ENCODE data around the gene SLC25A48. TPM values are rescaled to one million over a fixed set of nuclear protein-coding genes. Genes with fewer than 3 reads are reported as not detected.
"Not testable (repeated sequence)": the region's sequence is repeated elsewhere in the genome, so short reads cannot be mapped to it uniquely, and the experiment has no call there.

Gene SLC25A48
- total RNA-seq, 1 experiment from 2014 or later: not detected

GRCh38 chr5:135832941-135833920 is 1.2 kb upstream of the SLC25A48 start:
- Histone ChIP-seq H3K9ac (ENCODE audit: low read length) (no peak overlapping the region), H3K27ac (ENCODE audit: low read length) (no peak overlapping the region), H3K36me3 (ENCODE audit: insufficient read depth, low read length) (no peaks in the 10 kb centered on the region), H3K9me2 (replicated peaks; ENCODE audit: insufficient read depth, low read length) (no peaks in the 10 kb centered on the region), H3K4me2 (ENCODE audit: low read depth, low read length, poor library complexity, severe bottlenecking) (no peak overlapping the region), H3K27me3 (ENCODE audit: low read length) (no peaks in the 10 kb centered on the region), H3K4me1 (ENCODE audit: low read length) (no peaks in the 10 kb centered on the region), H3K9me3 (ENCODE audit: low read length) (no peaks in the 10 kb centered on the region), H2AFZ (ENCODE audit: low read length) (no peak overlapping the region), H4K20me1 (ENCODE audit: insufficient read depth, low read depth, low read length) (no peaks in the 10 kb centered on the region), H3K79me2 (ENCODE audit: low read length) (no peaks in the 10 kb centered on the region), H3K4me3 (ENCODE audit: low read length) (no peak overlapping the region)
- DNase-seq: no peak

GRCh38 chr5:135833961-135834638 is 363 bp upstream of the SLC25A48 start:
- H3K9me3 ChIP-seq (ENCODE audit: low read length): no peaks in the 10 kb centered on the region
- H3K4me3 ChIP-seq (ENCODE audit: low read length): no peak overlapping the region
- no peaks in the 10 kb centered on the region for H4K20me1 ChIP-seq (ENCODE audit: insufficient read depth, low read depth, low read length)
- H3K79me2 ChIP-seq (ENCODE audit: low read length): no peaks in the 10 kb centered on the region
- no peaks in the 10 kb centered on the region for H3K9me2 ChIP-seq (replicated peaks; ENCODE audit: insufficient read depth, low read length)
- DNase-seq: no peak
- no peak overlapping the region for H3K4me2 ChIP-seq (ENCODE audit: low read depth, low read length, poor library complexity, severe bottlenecking)
- no peak overlapping the region for H3K9ac ChIP-seq (ENCODE audit: low read length)
- no peak overlapping the region for H3K27ac ChIP-seq (ENCODE audit: low read length)
- no peak overlapping the region for H2AFZ ChIP-seq (ENCODE audit: low read length)
- H3K4me1 ChIP-seq (ENCODE audit: low read length): no peaks in the 10 kb centered on the region
- H3K27me3 ChIP-seq (ENCODE audit: low read length): no peaks in the 10 kb centered on the region
- no peaks in the 10 kb centered on the region for H3K36me3 ChIP-seq (ENCODE audit: insufficient read depth, low read length)

- Histone ChIP-seq H3K9ac (ENCODE audit: low read length) (no peak overlapping the region), H3K4me3 (ENCODE audit: low read length) (no peak overlapping the region), H3K27ac (ENCODE audit: low read length) (no peak overlapping the region), H3K9me2 (replicated peaks; ENCODE audit: insufficient read depth, low read length) (no peaks in the 10 kb centered on the region), H3K79me2 (ENCODE audit: low read length) (no peaks in the 10 kb centered on the region), H4K20me1 (ENCODE audit: insufficient read depth, low read depth, low read length) (no peaks in the 10 kb centered on the region), H3K36me3 (ENCODE audit: insufficient read depth, low read length) (no peaks in the 10 kb centered on the region), H3K9me3 (ENCODE audit: low read length) (no peaks in the 10 kb centered on the region), H3K4me1 (ENCODE audit: low read length) (no peaks in the 10 kb centered on the region), H3K4me2 (ENCODE audit: low read depth, low read length, poor library complexity, severe bottlenecking) (no peak overlapping the region), H3K27me3 (ENCODE audit: low read length) (no peaks in the 10 kb centered on the region), H2AFZ (ENCODE audit: low read length) (no peak overlapping the region)
- no peak for DNase-seq
Measured at GRCh38 chr5:135835766-135836165, 1.3 kb downstream of the SLC25A48 start.

- H3K9me3 ChIP-seq (ENCODE audit: low read length); H3K4me3 ChIP-seq (ENCODE audit: low read length); H3K27ac ChIP-seq (ENCODE audit: low read length); H3K27me3 ChIP-seq (ENCODE audit: low read length); H4K20me1 ChIP-seq (ENCODE audit: insufficient read depth, low read depth, low read length); H3K4me1 ChIP-seq (ENCODE audit: low read length); H3K79me2 ChIP-seq (ENCODE audit: low read length); H3K9ac ChIP-seq (ENCODE audit: low read length); H2AFZ ChIP-seq (ENCODE audit: low read length); DNase-seq; H3K36me3 ChIP-seq (ENCODE audit: insufficient read depth, low read length); H3K4me2 ChIP-seq (ENCODE audit: low read depth, low read length, poor library complexity, severe bottlenecking); H3K9me2 ChIP-seq (replicated peaks; ENCODE audit: insufficient read depth, low read length): not testable (repeated sequence)
Measured at GRCh38 chr5:135838395-135838794, 3.9 kb downstream of the SLC25A48 start.

- Histone ChIP-seq H2AFZ (ENCODE audit: low read length) (no peak overlapping the region), H3K9me2 (replicated peaks; ENCODE audit: insufficient read depth, low read length) (no peaks in the 10 kb centered on the region), H3K27me3 (ENCODE audit: low read length) (no peaks in the 10 kb centered on the region), H3K4me3 (ENCODE audit: low read length) (no peak overlapping the region), H3K36me3 (ENCODE audit: insufficient read depth, low read length) (no peaks in the 10 kb centered on the region), H4K20me1 (ENCODE audit: insufficient read depth, low read depth, low read length) (no peaks in the 10 kb centered on the region), H3K4me1 (ENCODE audit: low read length) (no peaks in the 10 kb centered on the region), H3K9ac (ENCODE audit: low read length) (no peak overlapping the region), H3K79me2 (ENCODE audit: low read length) (no peaks in the 10 kb centered on the region), H3K4me2 (ENCODE audit: low read depth, low read length, poor library complexity, severe bottlenecking) (no peak overlapping the region), H3K27ac (ENCODE audit: low read length) (no peak overlapping the region), H3K9me3 (ENCODE audit: low read length) (no peaks in the 10 kb centered on the region)
- no peak for DNase-seq
Measured at GRCh38 chr5:135839566-135839965, 5.1 kb downstream of the SLC25A48 start.

- Histone ChIP-seq H3K9ac (ENCODE audit: low read length) (no peak overlapping the region), H3K79me2 (ENCODE audit: low read length) (no peaks in the 10 kb centered on the region), H4K20me1 (ENCODE audit: insufficient read depth, low read depth, low read length) (no peaks in the 10 kb centered on the region), H3K4me3 (ENCODE audit: low read length) (no peak overlapping the region), H3K9me3 (ENCODE audit: low read length) (no peaks in the 10 kb centered on the region), H3K9me2 (replicated peaks; ENCODE audit: insufficient read depth, low read length) (no peaks in the 10 kb centered on the region), H3K27ac (ENCODE audit: low read length) (no peak overlapping the region), H3K27me3 (ENCODE audit: low read length) (no peaks in the 10 kb centered on the region), H3K4me1 (ENCODE audit: low read length) (no peaks in the 10 kb centered on the region), H2AFZ (ENCODE audit: low read length) (no peak overlapping the region), H3K4me2 (ENCODE audit: low read depth, low read length, poor library complexity, severe bottlenecking) (no peak overlapping the region), H3K36me3 (ENCODE audit: insufficient read depth, low read length) (no peaks in the 10 kb centered on the region)
- DNase-seq: no peak
Measured at GRCh38 chr5:135840959-135841358, 6.5 kb downstream of the SLC25A48 start.

GRCh38 chr5:135842737-135843136 is 8.3 kb downstream of the SLC25A48 start:
- H3K4me2 ChIP-seq (ENCODE audit: low read depth, low read length, poor library complexity, severe bottlenecking): no peak overlapping the region
- DNase-seq: no peak
- H3K9ac ChIP-seq (ENCODE audit: low read length): no peak overlapping the region
- H3K36me3 ChIP-seq (ENCODE audit: insufficient read depth, low read length): no peaks in the 10 kb centered on the region
- no peak overlapping the region for H2AFZ ChIP-seq (ENCODE audit: low read length)
- H3K27ac ChIP-seq (ENCODE audit: low read length): no peak overlapping the region
- H3K9me3 ChIP-seq (ENCODE audit: low read length): no peaks in the 10 kb centered on the region
- no peaks in the 10 kb centered on the region for H3K9me2 ChIP-seq (replicated peaks; ENCODE audit: insufficient read depth, low read length)
- H4K20me1 ChIP-seq (ENCODE audit: insufficient read depth, low read depth, low read length): no peaks in the 10 kb centered on the region
- no peak overlapping the region for H3K4me3 ChIP-seq (ENCODE audit: low read length)
- H3K4me1 ChIP-seq (ENCODE audit: low read length): no peaks in the 10 kb centered on the region
- H3K27me3 ChIP-seq (ENCODE audit: low read length): no peaks in the 10 kb centered on the region
- no peaks in the 10 kb centered on the region for H3K79me2 ChIP-seq (ENCODE audit: low read length)

GRCh38 chr5:135843571-135844337 is 9.3 kb downstream of the SLC25A48 start:
- Histone ChIP-seq H3K36me3 (ENCODE audit: insufficient read depth, low read length) (no peaks in the 10 kb centered on the region), H3K9ac (ENCODE audit: low read length) (no peak overlapping the region), H3K27ac (ENCODE audit: low read length) (no peak overlapping the region), H2AFZ (ENCODE audit: low read length) (no peak overlapping the region), H3K9me3 (ENCODE audit: low read length) (no peaks in the 10 kb centered on the region), H3K4me2 (ENCODE audit: low read depth, low read length, poor library complexity, severe bottlenecking) (no peak overlapping the region), H4K20me1 (ENCODE audit: insufficient read depth, low read depth, low read length) (no peaks in the 10 kb centered on the region), H3K4me3 (ENCODE audit: low read length) (no peak overlapping the region), H3K79me2 (ENCODE audit: low read length) (no peaks in the 10 kb centered on the region), H3K9me2 (replicated peaks; ENCODE audit: insufficient read depth, low read length) (no peaks in the 10 kb centered on the region), H3K4me1 (ENCODE audit: low read length) (no peaks in the 10 kb centered on the region), H3K27me3 (ENCODE audit: low read length) (no peaks in the 10 kb centered on the region)
- DNase-seq: no peak
